EH (cell line): ENCODE measurements around the gene CPZ.
"Not testable (repeated sequence)": the region's sequence is repeated elsewhere in the genome, so short reads cannot be mapped to it uniquely, and the experiment has no call there.

Experiments
- DNase-seq: peaks from one replicate; pipeline ENCODE4 v3.0.0-alpha.2; 2015; ENCODE audit warnings: low read depth

CPZ gene

GRCh38 chr4:8653326-8654000, 60.9 kb downstream of the CPZ start:
- no peak for DNase-seq

GRCh38 chr4:8654139-8654538, 61.6 kb downstream of the CPZ start:
- not testable (repeated sequence) for DNase-seq

GRCh38 chr4:8655411-8656184, 63.0 kb downstream of the CPZ start:
- DNase-seq, result no peak

- no peak for DNase-seq
Observed at GRCh38 chr4:8656185-8656517, 63.6 kb downstream of the CPZ start.

- no peak for DNase-seq
Observed at GRCh38 chr4:8656711-8657380, 64.3 kb downstream of the CPZ start.

GRCh38 chr4:8657381-8658088, 65.0 kb downstream of the CPZ start:
- DNase-seq, result no peak

GRCh38 chr4:8662776-8663175, 70.2 kb downstream of the CPZ start:
- no peak for DNase-seq

GRCh38 chr4:8664031-8664805, 71.7 kb downstream of the CPZ start:
- DNase-seq, result no peak

GRCh38 chr4:8664976-8665375, 72.4 kb downstream of the CPZ start:
- DNase-seq, result no peak

GRCh38 chr4:8665406-8666360, 73.1 kb downstream of the CPZ start:
- peak; percentile 20 for DNase-seq

- DNase-seq, result no peak
Observed at GRCh38 chr4:8666581-8666980, 74.0 kb downstream of the CPZ start.
